GM21737 (cell line): ENCODE data around the gene RASGRP4.
A peak's percentile ranks its signal among the peaks of the same experiment; 100 is the strongest.
"Not testable (repeated sequence)": the region's sequence is repeated elsewhere in the genome, so short reads cannot be mapped to it uniquely, and the experiment has no call there.

Experiments
- ATAC-seq: cut with Tn5 transposase; IDR thresholded peaks from one replicate; pipeline ENCODE4 v1.9.1; 2021; ENCODE audit warnings: mild to moderate bottlenecking, moderate library complexity; ENCODE audit not compliant: unreplicated experiment

The RASGRP4 gene

DNA sequence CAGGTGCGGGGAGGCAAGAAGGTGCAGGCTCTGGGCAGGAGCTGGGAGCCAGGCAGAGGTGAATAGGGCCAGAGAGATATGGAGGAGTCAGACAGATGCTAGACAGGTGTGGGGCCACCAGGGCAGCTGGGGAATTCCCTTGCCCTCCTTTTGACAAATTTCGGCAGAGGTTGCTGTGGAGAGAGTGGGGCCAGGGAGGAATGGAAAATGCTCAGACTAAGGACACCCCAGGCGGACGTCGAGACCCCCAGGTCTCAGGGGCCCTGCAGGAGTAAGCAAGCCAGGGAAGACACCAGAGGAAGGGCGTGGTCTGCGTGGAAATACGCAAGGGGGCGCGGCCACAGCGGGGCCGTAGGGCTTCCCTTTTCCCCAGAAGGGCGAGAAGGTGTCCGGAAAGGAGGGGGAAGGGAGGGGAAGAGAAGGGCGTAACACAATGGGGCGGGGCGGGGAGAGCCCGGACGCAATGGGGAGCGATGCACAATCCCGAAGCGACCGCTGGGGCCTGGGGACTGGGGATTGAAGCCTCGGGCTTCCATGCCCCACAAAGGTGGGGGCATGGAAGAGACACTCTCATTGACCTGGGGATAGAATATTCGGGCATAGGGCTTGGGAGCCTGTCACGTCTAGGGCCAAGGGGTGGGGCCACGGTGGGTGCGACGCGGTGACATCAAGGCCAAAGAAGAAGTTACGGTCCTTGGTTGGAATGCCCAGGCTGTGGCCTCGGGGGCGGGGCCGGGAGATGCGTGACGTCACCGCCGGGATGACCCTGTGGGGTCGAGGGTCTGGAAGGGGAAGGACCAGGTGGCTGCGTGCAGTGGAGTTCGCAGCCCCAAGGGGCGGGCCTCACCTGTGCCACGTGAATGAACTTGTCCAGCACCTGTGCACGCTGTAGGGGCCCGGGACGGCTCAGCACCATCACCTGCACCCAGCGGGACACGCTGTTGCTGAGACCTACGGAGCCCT is 8.2 kb downstream of the RASGRP4 start:
- no peak for ATAC-seq

DNA sequence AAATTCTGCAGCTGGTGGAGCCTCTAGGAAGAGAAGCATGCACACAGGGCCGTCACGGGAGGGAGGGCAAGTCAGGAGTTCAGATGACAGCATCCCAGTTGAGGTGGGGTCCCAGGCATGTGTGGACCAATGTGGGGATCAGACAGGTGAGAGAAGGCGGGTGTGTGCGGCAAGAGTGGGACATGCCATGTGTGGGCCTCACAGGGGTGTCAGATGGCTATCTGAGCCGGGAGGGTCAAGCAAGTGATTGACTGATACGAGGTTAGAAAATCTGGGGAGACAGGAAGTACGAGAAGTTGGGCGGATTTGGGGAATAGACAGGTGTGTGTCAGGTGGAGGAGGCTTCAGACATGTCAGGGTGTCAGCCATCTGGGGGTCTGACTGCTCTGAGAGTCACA is 8.9 kb downstream of the RASGRP4 start:
- ATAC-seq: no peak

DNA sequence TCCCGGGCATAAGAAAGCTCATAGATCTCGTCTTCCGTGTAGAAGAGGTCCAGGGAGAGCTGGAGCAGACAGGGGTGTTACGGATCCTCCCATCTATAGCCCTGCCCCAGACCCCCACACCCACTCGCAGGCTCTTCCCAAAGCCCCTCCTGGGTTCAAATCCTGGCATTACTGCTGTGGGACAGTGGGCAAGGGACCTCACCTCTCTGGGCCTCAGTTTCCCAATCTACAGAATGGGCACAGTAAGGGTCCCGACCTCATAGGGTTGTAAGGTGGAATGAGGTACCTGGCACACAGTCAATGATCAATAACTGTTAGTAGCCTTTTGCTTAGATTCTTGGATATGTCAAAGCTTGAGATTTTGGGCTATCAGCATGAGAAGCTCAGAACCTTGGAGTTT is 12.6 kb downstream of the RASGRP4 start:
- ATAC-seq: no peak

DNA sequence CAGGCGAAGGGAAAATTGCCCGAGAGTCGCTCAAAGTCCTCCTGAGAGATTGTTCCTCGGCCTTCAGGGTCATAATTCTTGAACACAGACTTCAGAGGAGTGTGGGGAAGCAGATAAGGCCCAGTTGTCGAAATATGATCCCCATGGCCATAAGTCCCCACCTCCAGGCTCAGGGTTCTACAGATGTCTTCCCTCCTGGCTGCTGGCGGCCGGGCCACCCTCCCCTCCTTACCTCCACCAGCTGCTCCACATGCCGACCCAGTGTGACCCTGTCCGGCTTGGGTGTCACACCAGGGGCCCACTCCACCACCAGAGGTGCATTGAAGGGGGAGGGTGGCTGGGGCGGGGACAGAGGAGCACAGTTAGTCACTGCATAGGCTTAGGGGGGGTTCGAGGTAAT is 13.1 kb downstream of the RASGRP4 start:
- ATAC-seq: no peak

DNA sequence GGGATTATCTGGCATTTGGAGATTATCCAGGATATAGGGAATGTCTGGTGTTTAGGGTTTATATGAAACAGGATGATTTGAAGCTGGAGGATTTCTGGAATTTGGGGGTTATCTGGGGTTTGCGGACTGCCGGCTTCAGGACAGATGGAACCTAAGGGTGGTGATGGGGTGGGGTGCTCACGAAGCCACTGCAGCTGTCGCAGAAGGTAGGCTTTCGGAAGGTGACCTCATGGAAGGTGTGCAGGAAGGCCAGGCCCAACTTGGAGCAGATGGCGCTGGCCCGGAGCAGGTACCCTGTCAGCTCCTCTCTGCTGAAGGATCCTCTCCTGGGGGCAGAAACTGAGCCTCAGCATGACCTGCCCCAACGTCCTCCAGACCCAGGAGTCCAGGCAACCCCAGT is 13.5 kb downstream of the RASGRP4 start:
- no peak for ATAC-seq

DNA sequence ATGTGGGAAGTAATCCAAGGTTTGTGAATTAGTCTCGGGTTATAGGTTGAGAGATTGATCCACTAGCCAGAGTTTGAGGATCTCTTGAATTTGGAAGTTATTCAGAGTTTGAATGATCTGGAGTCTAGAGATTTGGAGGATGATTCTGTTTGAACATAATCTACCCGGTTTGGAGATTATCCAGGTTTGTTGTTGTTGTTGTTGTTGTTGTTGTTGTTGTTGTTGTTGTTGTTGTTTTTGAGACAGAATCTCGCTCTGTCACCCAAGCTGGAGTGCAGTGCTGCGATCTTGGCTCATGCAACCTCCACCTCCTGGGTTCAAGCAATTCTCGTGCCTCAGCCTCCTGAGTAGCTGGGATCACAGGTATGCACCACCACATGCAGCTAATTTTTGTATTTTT is 14.1 kb downstream of the RASGRP4 start:
- not testable (repeated sequence) for ATAC-seq

DNA sequence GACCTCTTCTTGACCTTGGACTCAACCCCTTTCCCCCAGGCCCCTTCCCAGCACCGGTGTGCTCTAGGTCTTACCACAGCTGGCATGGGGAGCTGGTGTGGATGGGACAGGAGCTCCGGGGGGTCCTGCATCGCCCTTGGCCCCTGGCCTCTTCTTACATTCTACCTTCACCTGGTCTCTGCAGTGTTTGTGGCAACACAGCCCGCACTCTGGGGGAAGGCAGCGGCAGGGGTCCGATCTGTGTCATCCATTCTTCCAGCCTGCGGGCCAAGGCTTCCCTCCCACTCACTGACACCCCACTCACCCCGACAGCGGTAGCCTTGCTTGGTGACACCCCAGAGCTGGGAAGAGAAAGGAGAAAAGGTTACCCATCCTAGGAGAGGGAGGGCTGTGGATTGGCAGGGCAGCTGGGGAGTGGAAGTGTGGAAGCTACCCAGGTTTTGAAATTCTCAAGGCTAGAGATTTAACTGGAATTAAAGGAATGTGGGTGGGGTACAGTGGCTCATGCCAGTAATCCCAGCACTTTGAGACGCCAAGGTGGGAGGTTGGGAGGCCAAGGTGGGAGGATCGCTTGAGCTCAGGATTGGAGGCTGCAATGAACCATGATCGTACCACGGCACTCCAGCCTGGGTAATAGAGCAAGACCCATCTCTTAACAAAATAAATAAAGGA is 14.8 kb downstream of the RASGRP4 start:
- no peak for ATAC-seq

DNA sequence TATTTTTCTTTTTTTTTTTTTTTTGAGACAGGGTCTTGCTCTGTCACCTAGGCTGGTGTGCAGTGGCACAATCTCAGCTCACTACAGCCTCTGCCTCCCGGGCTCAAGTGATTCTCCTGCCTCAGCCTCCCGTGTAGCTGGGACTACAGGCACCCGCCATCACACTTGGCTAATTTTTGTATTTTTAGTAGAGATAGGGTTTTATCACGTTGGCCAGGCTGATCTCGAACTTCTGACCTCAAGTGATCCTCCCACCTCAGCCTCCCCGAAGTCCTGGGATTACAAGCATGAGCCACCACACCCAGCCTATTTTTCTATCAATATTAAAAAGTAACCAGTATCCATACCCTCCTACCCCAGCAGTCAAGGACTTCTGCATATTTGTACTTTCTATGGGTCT is 15.6 kb downstream of the RASGRP4 start:
- ATAC-seq: not testable (repeated sequence)

DNA sequence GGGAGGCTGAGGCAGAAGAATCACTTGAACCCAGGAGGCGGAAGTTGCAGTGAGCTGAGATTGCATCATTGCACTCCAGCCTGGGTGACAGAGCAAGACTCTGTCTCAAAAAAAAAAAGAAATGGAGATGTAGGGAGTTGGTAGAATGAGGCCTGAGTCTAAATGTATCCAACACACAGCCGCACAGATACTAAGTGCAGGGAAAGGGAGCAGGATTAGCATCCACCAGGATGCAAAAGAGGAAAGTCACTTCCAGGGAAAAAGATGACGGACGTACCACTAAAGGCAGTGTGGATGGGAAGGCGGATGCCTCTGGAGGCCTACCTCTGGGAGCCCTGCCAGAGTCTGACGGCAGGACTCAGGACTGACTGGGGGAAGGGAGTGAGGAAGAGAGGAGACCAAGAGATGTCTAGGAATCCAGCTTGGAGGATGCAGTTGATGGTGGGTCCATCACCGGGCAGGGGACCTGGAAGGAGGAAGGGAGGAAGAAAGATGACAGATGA is 16.3 kb downstream of the RASGRP4 start:
- ATAC-seq: no peak

DNA sequence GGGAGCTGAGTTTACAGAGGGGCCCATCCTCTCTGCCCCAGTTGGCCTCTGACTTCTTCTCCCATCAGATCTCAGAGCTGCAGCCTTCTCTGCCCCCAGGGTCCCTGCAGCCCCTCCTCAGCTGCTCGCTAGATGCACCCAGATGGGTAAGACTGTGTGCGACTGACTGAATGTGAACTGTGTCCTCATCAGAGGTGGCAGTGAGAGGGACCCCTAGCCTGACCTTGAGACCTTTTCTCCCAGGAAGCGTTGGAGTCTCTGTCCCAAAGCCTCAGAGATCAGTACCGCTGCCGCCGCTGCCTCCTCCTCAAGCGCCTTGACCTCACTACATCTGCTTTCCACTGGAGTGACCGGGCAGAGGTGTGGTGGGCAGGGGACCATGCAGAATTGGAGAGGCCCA is 20.7 kb downstream of the RASGRP4 start:
- ATAC-seq: no peak

DNA sequence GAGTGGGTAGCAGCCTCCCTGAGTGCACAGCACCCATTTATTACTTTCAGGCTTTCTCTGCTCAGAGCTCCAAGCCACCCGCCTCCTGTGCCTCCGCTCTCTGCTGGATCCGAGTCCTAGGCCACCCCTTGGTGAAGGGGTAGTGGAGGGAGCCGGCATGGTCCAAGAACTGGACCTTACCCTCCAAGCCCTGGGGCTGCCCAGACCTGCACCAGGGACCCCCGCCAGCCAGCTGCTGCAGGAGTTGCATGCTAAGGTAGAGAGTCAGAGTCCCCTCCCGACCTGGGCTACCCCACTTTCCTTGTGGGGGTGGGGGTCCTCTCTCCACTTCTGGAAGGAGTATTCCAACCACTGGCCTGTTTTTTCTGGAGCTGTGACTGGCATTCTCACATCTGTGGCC is 21.2 kb downstream of the RASGRP4 start:
- no peak for ATAC-seq

DNA sequence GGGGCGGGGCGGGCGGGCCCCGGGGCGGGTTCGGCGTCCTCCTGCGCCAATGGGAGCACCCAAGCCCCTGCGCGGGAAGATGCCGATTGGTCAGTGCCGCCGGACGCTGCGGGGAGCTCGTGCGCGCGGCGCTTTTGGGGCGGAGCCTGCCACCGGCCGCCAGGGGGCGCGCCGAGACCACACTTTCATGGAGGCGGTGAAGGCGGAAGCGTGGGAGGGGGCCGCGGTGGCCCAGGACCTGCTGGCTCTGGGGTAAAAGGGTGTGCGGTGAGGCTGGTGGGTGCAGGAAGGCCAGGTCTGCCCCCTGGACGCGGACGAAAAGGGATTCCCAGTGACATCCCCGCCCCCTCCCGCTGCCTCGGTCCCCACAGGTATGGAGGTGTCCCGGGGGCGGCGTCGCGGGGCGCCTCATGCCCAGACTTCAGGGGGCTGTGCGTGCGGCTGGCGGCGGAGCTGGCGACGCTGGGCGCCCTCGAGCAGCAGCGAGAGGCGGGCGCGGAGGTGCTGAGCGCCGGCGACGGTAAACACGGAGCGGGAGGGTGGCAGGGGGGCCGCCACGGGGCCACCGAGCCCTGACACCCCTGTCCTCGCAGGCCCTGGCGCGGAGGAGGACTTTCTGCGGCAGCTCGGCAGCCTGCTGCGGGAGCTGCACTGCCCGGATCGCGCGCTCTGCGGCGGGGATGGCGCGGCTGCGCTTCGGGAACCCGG is 22.9 kb downstream of the RASGRP4 start, which contains the start of gene FAM98C:
TSS of gene FAM98C (plus strand) at position 127 of the 708 bp plus-strand sequence. CDS start at position 188, 61 bp downstream.
- peak; percentile 94 for ATAC-seq

DNA sequence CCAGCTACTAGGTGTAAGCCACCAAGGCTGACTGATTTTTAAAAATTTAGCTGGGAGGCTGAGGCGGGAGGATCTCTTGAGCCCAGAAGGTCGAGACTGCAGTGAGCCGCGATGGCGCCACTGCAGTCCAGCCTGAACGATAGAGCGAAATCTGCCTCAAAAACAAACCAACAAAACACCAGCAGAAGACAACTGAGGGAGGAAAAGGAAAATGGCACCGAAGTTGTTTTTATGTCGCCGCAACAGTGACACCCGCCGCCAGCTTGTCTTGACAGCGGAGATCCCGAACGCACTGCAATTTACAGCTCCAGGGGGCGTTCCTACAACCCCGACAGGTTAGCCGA is 23.4 kb downstream of the RASGRP4 start:
- peak; percentile 4 for ATAC-seq

DNA sequence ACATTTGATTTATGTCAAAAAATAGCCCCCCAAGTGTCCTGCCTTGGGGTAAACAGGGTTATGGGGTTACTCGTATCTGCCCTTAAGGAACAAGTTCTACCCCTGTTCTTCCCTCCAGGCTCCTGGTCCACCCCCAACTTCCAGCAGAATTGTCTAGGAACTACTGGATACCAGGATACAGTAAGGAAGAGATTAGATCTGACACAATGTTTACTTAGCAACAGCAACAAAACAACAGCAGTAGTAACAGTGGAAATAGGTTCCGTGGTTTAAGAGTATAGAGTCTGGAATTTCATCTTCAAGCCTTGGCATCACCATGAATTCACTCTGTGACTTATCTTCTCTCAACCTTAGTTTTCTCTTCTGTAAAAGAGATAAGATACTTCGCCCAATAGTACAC is 24.9 kb downstream of the RASGRP4 start:
- ATAC-seq: no peak

DNA sequence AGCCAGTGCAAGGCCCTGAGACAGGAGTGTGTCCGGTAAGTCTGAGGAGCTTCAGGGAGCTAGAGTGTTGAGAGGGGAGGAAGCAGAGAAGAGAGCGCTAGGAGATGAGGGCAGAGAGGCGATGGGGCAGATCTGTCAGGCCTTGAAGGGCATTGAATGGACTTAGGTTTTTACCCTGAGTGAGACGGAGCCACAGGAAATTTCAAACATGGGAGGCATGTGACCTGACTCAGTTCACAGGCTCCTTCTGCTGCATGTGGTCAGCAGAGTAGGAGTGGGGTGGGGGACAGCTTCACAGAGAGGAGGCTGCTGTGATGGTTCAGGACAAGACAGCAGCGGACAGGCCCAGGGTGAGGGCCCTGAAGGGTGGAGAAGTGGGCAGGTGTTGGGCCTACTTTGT is 25.7 kb downstream of the RASGRP4 start:
- no peak for ATAC-seq

DNA sequence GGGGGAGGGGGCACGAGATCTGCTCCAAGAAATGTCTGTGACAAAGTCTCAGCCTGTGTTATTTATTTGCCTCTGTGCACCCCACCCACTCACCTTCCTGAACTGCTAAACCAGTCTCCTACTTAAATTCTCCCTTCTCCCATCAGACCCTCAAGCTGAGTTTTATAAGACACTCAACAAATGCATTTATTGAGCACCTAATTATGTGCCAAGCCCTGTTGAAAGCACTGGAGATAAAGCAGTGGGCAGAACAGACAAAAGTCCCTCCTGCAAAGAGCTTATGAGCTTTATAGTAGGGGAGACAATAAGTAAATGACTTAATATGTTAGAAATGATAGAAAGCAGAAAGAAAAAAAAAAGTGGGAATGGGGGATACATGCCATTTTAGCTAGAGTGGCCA is 26.5 kb downstream of the RASGRP4 start:
- ATAC-seq: no peak

DNA sequence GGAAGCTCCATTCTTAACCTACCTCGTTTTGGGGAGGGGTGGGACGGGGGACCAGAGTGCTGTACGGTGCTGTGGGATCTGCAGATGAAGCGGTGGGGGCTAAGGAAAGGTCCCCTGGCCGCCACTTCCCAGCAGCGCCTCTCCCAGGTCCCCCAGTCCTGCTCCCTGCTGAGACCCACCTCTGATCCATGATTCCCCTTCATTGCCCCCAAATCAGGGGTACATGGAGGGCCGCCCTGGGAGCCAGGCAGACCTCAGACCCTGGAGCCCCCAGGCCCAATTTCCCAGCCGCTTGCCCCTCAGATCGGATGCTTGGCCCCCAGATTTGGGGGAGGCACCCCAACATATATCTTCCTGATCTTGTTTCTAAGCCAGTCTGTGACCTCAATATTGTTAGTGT is 26.9 kb downstream of the RASGRP4 start:
- ATAC-seq: no peak

DNA sequence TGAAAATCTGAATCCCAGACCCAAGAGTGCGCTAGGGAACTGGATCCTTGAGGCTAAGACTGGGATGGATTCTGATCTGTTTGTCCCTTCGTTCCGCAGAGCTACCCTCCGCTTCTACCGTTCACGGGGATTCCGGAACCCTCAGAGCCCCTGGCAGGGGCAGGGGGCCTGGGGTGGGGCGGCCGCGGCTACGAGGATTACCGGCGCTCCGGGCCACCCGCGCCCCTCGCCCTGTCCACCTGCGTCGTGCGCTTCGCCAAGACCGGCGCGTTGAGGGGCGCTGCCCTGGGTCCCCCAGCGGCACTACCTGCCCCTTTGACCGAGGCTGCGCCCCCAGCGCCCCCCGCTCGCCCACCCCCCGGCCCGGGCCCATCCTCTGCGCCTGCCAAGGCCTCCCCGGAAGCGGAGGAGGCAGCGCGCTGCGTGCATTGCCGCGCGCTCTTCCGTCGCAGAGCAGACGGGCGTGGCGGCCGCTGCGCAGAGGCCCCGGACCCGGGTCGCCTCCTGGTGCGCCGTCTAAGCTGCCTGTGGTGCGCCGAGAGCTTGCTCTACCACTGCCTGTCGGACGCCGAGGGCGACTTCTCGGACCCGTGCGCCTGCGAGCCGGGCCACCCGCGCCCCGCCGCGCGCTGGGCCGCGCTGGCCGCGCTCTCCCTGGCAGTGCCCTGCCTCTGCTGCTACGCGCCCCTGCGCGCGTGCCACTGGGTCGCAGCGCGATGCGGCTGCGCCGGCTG is 30.5 kb downstream of the RASGRP4 start:
- ATAC-seq: no peak

DNA sequence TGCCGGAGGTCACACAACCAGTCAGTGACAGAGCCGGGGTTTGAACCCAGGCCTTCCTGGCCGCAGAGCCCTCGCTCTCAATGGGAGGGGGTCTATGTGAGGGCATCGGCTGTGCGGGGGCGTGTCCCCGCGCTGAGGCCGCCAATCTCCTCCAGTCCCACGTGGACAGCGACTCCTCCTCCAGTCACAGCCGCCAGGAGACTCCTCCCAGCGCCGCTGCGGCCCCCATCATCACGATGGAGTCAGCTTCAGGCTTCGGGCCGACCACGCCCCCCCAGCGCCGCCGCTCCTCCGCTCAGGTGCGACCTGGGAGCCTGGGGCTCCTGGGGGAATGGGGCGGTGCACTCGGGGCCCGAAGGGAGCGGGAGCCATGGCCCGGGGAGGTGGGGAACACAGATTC is 31.5 kb downstream of the RASGRP4 start:
- ATAC-seq: no peak

DNA sequence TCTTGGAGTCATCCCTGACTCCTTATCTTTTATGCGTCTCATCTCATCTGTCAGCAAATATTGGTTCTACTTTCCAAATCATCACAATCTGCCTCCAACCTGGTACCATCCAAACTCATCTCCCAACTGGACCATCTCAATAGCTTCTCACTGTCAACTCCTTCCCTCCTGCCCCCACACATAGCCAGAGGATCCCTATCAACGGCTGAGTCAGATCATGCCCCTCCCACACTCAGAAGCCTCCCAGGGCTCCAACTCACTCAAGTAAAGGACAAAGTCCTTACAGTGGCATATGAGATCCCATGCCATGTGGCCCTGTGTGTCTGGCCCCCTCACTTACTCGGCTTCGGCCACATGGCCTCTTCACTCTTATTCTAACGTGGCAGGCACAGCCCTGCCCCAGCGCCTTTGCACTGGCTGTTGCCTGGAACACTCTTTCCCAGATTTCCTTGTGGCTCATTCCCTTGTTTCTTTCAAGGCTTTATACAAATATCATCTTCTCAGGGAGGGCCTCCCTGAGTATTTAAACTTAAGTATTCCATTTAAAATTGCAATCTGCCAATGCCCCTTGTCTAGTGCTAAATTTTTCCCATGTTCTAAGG is 33.2 kb downstream of the RASGRP4 start:
- no peak for ATAC-seq
